Mesendoderm (in vitro differentiated cells): ENCODE measurements around the gene CARD9.

Experiments
- DNase-seq: peaks from one replicate; pipeline ENCODE4 v3.0.0; 2013
- H2AK5ac ChIP-seq: 2 replicates; pipeline ENCODE4 v1.6.1; 2013; ENCODE audit warnings: low read length, inconsistent platforms
- H2BK120ac ChIP-seq: 2 replicates; pipeline ENCODE4 v1.6.1; 2013; ENCODE audit warnings: low read depth, mild to moderate bottlenecking, low read length, moderate library complexity, mixed read lengths
- H2BK15ac ChIP-seq: replicated peaks from 2 replicates; pipeline ENCODE4 v1.6.1; 2013; ENCODE audit warnings: low read depth, mild to moderate bottlenecking, moderate library complexity
- H2BK5ac ChIP-seq: 2 replicates; pipeline ENCODE4 v1.6.1; 2013; ENCODE audit warnings: low read length, inconsistent platforms
- H3K18ac ChIP-seq: 2 replicates; pipeline ENCODE4 v1.6.1; 2013; ENCODE audit warnings: mild to moderate bottlenecking, low read length, mixed read lengths
- H3K23ac ChIP-seq: one replicate; pipeline ENCODE4 v1.6.1; 2013; ENCODE audit warnings: low read length
- H3K27ac ChIP-seq: 2 replicates; pipeline ENCODE4 v1.5.1; 2013; ENCODE audit warnings: low read depth, mild to moderate bottlenecking, inconsistent platforms, low read length, moderate library complexity
- H3K27me3 ChIP-seq: 2 replicates; pipeline ENCODE4 v1.6.1; 2013; ENCODE audit warnings: low read length, control low read depth, mild to moderate bottlenecking, inconsistent platforms; ENCODE audit not compliant: insufficient read depth, poor library complexity
- H3K36me3 ChIP-seq: 2 replicates; pipeline ENCODE4 v1.6.1; 2013; ENCODE audit warnings: low read length, inconsistent platforms; ENCODE audit not compliant: control insufficient read depth, insufficient read depth
- H3K4ac ChIP-seq: one replicate; pipeline ENCODE4 v1.6.1; 2013; ENCODE audit warnings: low read depth, mild to moderate bottlenecking, low read length, moderate library complexity
- H3K4me1 ChIP-seq: 2 replicates; pipeline ENCODE4 v1.6.1; 2013; ENCODE audit warnings: low read depth, low read length, inconsistent platforms; ENCODE audit not compliant: control insufficient read depth
- H3K4me2 ChIP-seq: 2 replicates; pipeline ENCODE4 v1.6.1; 2013; ENCODE audit warnings: low read length
- H3K4me3 ChIP-seq: 2 replicates; pipeline ENCODE4 v1.5.1; 2013; ENCODE audit warnings: mild to moderate bottlenecking, low read length
- H3K56ac ChIP-seq: one replicate; pipeline ENCODE4 v1.6.1; 2013; ENCODE audit warnings: low read length
- H3K79me1 ChIP-seq: 2 replicates; pipeline ENCODE4 v1.6.1; 2013; ENCODE audit warnings: low read length, inconsistent platforms
- H3K79me2 ChIP-seq: 2 replicates; pipeline ENCODE4 v1.6.1; 2013; ENCODE audit warnings: mild to moderate bottlenecking, low read length; ENCODE audit not compliant: control insufficient read depth, insufficient read depth
- H3K9ac ChIP-seq: 2 replicates; pipeline ENCODE4 v1.6.1; 2013; ENCODE audit warnings: low read length, inconsistent platforms
- H4K5ac ChIP-seq: one replicate; pipeline ENCODE4 v1.6.1; 2013; ENCODE audit warnings: low read length
- H4K8ac ChIP-seq: one replicate; pipeline ENCODE4 v1.6.1; 2013; ENCODE audit warnings: low read depth, mild to moderate bottlenecking, control low read depth, low read length, moderate library complexity
- WGBS: extraction: QIAGEN DNeasy Blood & Tissue Kit; methylation state at CpG from one replicate; pipeline ENCODE4 v1.1.7; 2013; ENCODE audit warnings: low lambda C conversion rate, missing lambda C conversion rate; ENCODE audit not compliant: insufficient coverage; ENCODE audit errors: extremely low coverage; 5-methylcytosine and 5-hydroxymethylcytosine counted together

CARD9 gene

GRCh38 chr9:136325358-136325757, 48.1 kb downstream of the CARD9 start:
- Histone ChIP-seq H3K36me3 (no peaks in the 10 kb centered on the region), H3K56ac (no peak overlapping the region), H3K79me1 (no peaks in the 10 kb centered on the region), H2BK5ac (no peak overlapping the region), H3K27me3 (no peaks in the 10 kb centered on the region), H3K23ac (no peak overlapping the region), H3K27ac (no peak overlapping the region), H4K8ac (no peak overlapping the region), H3K4me1 (peaks cover 5% of the 10 kb centered on the region), H2BK15ac (no peak overlapping the region), H3K4me2 (no peak overlapping the region), H3K4ac (no peak overlapping the region), H2AK5ac (no peak overlapping the region), H4K5ac (no peak overlapping the region), H3K4me3 (no peak overlapping the region), H2BK120ac (no peak overlapping the region), H3K9ac (no peak overlapping the region), H3K79me2 (peaks cover 2% of the 10 kb centered on the region), H3K18ac (no peak overlapping the region)
- WGBS: no CpG with 5 or more reads among the region's 13 CpGs
- DNase-seq: no peak

- Histone ChIP-seq H3K56ac (no peak overlapping the region), H2BK120ac (no peak overlapping the region), H3K79me2 (peaks cover 2% of the 10 kb centered on the region), H3K23ac (no peak overlapping the region), H3K27ac (no peak overlapping the region), H2BK5ac (no peak overlapping the region), H2AK5ac (no peak overlapping the region), H3K18ac (no peak overlapping the region), H3K27me3 (no peaks in the 10 kb centered on the region), H3K4me2 (no peak overlapping the region), H3K4me1 (peaks cover 5% of the 10 kb centered on the region), H3K36me3 (no peaks in the 10 kb centered on the region), H3K4ac (no peak overlapping the region), H2BK15ac (no peak overlapping the region), H3K4me3 (no peak overlapping the region), H4K5ac (no peak overlapping the region), H3K79me1 (no peaks in the 10 kb centered on the region), H3K9ac (no peak overlapping the region), H4K8ac (no peak overlapping the region)
- no peak for DNase-seq
- no CpG with 5 or more reads among the region's 24 CpGs for WGBS
Observed at GRCh38 chr9:136324501-136325300, 48.8 kb downstream of the CARD9 start.

GRCh38 chr9:136323371-136323789, 50.1 kb downstream of the CARD9 start:
- Histone ChIP-seq H4K5ac (no peak overlapping the region), H3K27me3 (no peaks in the 10 kb centered on the region), H2BK5ac (no peak overlapping the region), H2AK5ac (no peak overlapping the region), H3K4me2 (no peak overlapping the region), H2BK15ac (no peak overlapping the region), H3K36me3 (no peaks in the 10 kb centered on the region), H3K27ac (no peak overlapping the region), H3K79me1 (no peaks in the 10 kb centered on the region), H4K8ac (no peak overlapping the region), H2BK120ac (no peak overlapping the region), H3K4ac (no peak overlapping the region), H3K23ac (no peak overlapping the region), H3K18ac (no peak overlapping the region), H3K56ac (no peak overlapping the region), H3K4me3 (no peak overlapping the region), H3K79me2 (peaks cover 2% of the 10 kb centered on the region), H3K4me1 (peaks cover 5% of the 10 kb centered on the region), H3K9ac (no peak overlapping the region)
- no CpG with 5 or more reads among the region's 17 CpGs for WGBS
- DNase-seq: no peak

- WGBS: no CpG with 5 or more reads among the region's 23 CpGs
- DNase-seq: no peak
Observed at GRCh38 chr9:136322756-136323330, 50.6 kb downstream of the CARD9 start.

GRCh38 chr9:136321561-136321960, 51.9 kb downstream of the CARD9 start:
- Histone ChIP-seq H3K4me2 (no peak overlapping the region), H3K18ac (no peak overlapping the region), H3K27me3 (no peaks in the 10 kb centered on the region), H3K79me1 (no peaks in the 10 kb centered on the region), H3K36me3 (no peaks in the 10 kb centered on the region), H3K9ac (no peak overlapping the region), H3K4ac (no peak overlapping the region), H3K79me2 (no peaks in the 10 kb centered on the region), H3K56ac (no peak overlapping the region), H2BK5ac (no peak overlapping the region), H2BK120ac (no peak overlapping the region), H4K8ac (no peak overlapping the region), H3K4me1 (no peaks in the 10 kb centered on the region), H3K27ac (no peak overlapping the region), H3K23ac (no peak overlapping the region), H2BK15ac (no peak overlapping the region), H4K5ac (no peak overlapping the region), H3K4me3 (no peak overlapping the region), H2AK5ac (no peak overlapping the region)
- no peak for DNase-seq
- no CpG with 5 or more reads among the region's 19 CpGs for WGBS

More at GRCh38 chr9:136322756-136323330, 50.6 kb downstream of the CARD9 start:
- H3K79me2 ChIP-seq: no peaks in the 10 kb centered on the region
- no peak overlapping the region for H3K9ac ChIP-seq
- no peak overlapping the region for H3K56ac ChIP-seq
- no peak overlapping the region for H3K23ac ChIP-seq
- no peak overlapping the region for H2BK120ac ChIP-seq
- no peak overlapping the region for H3K4me2 ChIP-seq
- peaks cover 3% of the 10 kb centered on the region for H3K4me1 ChIP-seq
- H3K27me3 ChIP-seq: no peaks in the 10 kb centered on the region
- no peak overlapping the region for H3K27ac ChIP-seq
- H3K18ac ChIP-seq: no peak overlapping the region
- H2AK5ac ChIP-seq: no peak overlapping the region
- H3K4ac ChIP-seq: no peak overlapping the region
- no peak overlapping the region for H2BK15ac ChIP-seq
- H3K4me3 ChIP-seq: no peak overlapping the region
- no peak overlapping the region for H2BK5ac ChIP-seq
- no peak overlapping the region for H4K8ac ChIP-seq
- no peaks in the 10 kb centered on the region for H3K79me1 ChIP-seq
- no peaks in the 10 kb centered on the region for H3K36me3 ChIP-seq
- H4K5ac ChIP-seq: no peak overlapping the region
